Muscle layer of duodenum (tissue), 2 donors: ENCODE data around the gene OOSP1.

ENCODE experiments used
- H3K27ac ChIP-seq: one replicate; pipeline ENCODE4 v1.7.0; 2013; ENCODE audit warnings: mild to moderate bottlenecking, low read length
- H3K27me3 ChIP-seq: one replicate; pipeline ENCODE4 v1.7.0; 2013; ENCODE audit warnings: low read depth, mild to moderate bottlenecking, control low read depth, low read length
- H3K36me3 ChIP-seq, 2 donors: one replicate each; pipeline ENCODE4 v1.7.0; 2013; ENCODE audit warnings: low read length in 2 of 2, control low read depth in 1 of 2, mild to moderate bottlenecking in 1 of 2; ENCODE audit not compliant: insufficient read depth in 2 of 2, control insufficient read depth in 1 of 2
- H3K4me1 ChIP-seq, 2 donors: one replicate each; pipeline ENCODE4 v1.7.0; 2013; ENCODE audit warnings: low read length in 2 of 2, mild to moderate bottlenecking in 2 of 2, control low read depth in 1 of 2, moderate library complexity in 1 of 2; ENCODE audit not compliant: insufficient read depth in 2 of 2, control insufficient read depth in 1 of 2
- H3K4me3 ChIP-seq, 2 donors: one replicate each; pipeline ENCODE4 v1.7.0; 2013; ENCODE audit warnings: low read length in 2 of 2, low read depth in 1 of 2, mild to moderate bottlenecking in 1 of 2
- H3K9me3 ChIP-seq, 2 donors: one replicate each; pipeline ENCODE4 v1.7.0; 2013; ENCODE audit warnings: low read length in 2 of 2, control low read depth in 1 of 2, mild to moderate bottlenecking in 1 of 2; ENCODE audit not compliant: control insufficient read depth in 1 of 2
- donor health status: healthy.

OOSP1 gene

GRCh38 chr11:59990421-59990820 lies 52.2 kb downstream of the OOSP1 start:
- H3K27me3 ChIP-seq: no peaks in the 10 kb centered on the region
- H3K4me3 ChIP-seq: no peak overlapping the region
- no peaks in the 10 kb centered on the region for H3K36me3 ChIP-seq
- H3K4me1 ChIP-seq: no peaks in the 10 kb centered on the region
- peaks cover 0 to 7% of the 10 kb centered on the region in 2 donors for H3K9me3 ChIP-seq
- H3K27ac ChIP-seq: no peak overlapping the region

DNA sequence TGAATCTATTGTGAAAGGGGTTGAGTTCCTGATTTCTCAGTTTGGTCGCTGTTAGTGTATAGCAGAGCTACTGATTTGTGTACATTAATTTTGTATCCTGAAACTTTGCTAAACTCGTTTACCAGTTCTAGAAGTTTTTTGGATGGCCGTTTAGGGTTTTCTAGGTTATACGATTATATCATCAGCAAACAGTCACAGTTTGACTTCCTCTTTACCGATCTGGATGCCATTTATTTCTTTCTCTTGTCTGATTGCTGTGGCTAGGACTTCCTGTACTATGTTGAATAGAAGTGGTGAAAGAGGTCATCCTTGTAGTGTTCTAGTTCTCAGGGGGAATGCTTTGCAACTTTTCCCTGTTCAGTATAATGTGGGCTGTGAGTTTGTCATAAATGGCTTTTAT lies 54.2 kb downstream of the OOSP1 start:
- Histone ChIP-seq H3K4me1 (no peaks in the 10 kb centered on the region), H3K36me3 (no peaks in the 10 kb centered on the region), H3K9me3 (peaks cover 0 to 7% of the 10 kb centered on the region in 2 donors), H3K27me3 (no peaks in the 10 kb centered on the region), H3K27ac (no peak overlapping the region), H3K4me3 (no peak overlapping the region)

GRCh38 chr11:59997800-59998199 lies 59.6 kb downstream of the OOSP1 start:
- H3K27me3 ChIP-seq: no peaks in the 10 kb centered on the region
- H3K36me3 ChIP-seq: no peaks in the 10 kb centered on the region
- no peak overlapping the region for H3K27ac ChIP-seq
- H3K4me1 ChIP-seq: no peaks in the 10 kb centered on the region
- no peaks in the 10 kb centered on the region for H3K9me3 ChIP-seq
- H3K4me3 ChIP-seq: no peak overlapping the region

DNA sequence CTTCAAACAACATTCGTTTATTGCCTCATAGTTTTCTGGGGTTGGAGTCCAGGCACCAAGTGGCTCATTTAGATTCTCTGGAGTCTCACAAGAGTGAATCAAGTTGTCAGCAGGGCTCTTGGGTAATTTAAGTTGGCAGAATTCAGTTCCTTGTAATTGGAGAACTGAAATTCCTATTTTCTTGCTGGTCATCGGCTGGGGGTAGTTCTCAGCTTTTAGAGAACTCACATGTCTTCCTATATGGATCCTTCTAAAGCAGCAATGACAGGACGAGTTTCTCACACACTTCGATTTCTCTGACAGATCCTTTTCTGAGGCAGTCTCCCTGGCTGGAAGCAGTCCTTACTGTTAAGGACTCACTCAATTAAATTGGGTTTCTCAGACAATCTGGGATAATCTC lies 61.5 kb downstream of the OOSP1 start:
- Histone ChIP-seq H3K27ac (no peak overlapping the region), H3K4me3 (no peak overlapping the region), H3K27me3 (no peaks in the 10 kb centered on the region), H3K4me1 (no peaks in the 10 kb centered on the region), H3K9me3 (no peaks in the 10 kb centered on the region), H3K36me3 (no peaks in the 10 kb centered on the region)

- no peaks in the 10 kb centered on the region for H3K9me3 ChIP-seq
- no peaks in the 10 kb centered on the region for H3K4me1 ChIP-seq
- H3K36me3 ChIP-seq: no peaks in the 10 kb centered on the region
- no peak overlapping the region for H3K27ac ChIP-seq
- H3K27me3 ChIP-seq: no peaks in the 10 kb centered on the region
- H3K4me3 ChIP-seq: no peak overlapping the region
These were observed 65.5 kb downstream of the OOSP1 start for GRCh38 chr11:60003729-60004128.

- no peaks in the 10 kb centered on the region for H3K9me3 ChIP-seq
- no peak overlapping the region for H3K4me3 ChIP-seq
- no peaks in the 10 kb centered on the region for H3K27me3 ChIP-seq
- no peaks in the 10 kb centered on the region for H3K4me1 ChIP-seq
- H3K36me3 ChIP-seq: no peaks in the 10 kb centered on the region
- H3K27ac ChIP-seq: no peak overlapping the region
These were observed 67.1 kb downstream of the OOSP1 start for GRCh38 chr11:60005360-60005759.
